SH-SY5Y (cell line): Measurements from ENCODE around the gene HTT.

ENCODE experiments used
- GATA2 ChIP-seq: IDR thresholded peaks from 2 replicates; pipeline ENCODE4 v1.6.1; 2011; ENCODE audit warnings: mild to moderate bottlenecking, low read depth, low read length
- GATA3 ChIP-seq: IDR thresholded peaks from 2 replicates; pipeline ENCODE4 v1.6.1; 2011; ENCODE audit warnings: low read depth, mild to moderate bottlenecking, low read length, moderate library complexity

DNA sequence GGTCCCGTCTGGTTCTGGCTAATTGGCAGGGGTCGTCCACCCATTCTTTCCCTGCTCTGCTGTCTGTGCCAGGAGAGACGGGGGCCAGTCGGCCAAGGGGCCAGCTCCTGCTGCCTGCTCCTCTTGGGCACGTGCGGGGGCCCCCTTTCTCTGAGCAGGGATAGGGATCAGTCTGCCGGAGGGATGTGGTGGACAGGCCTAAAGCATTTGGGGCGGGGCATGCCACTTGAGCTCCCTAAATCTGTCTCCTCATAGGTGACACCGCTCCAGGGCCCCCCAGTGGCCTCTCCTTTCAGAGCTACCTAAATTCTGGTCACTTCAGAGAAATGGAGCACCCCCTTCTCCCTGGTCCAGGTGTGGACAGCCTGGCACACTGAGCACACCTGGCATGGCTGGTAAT lies 170.3 kb downstream of the HTT start:
- TF ChIP-seq GATA2 (no peak), GATA3 (no peak)
